ENCODE data around the gene CD48.

- TF ChIP-seq CTCF (conservative IDR thresholded peaks at IDR 0.05; ENCODE audit: low read depth, low read length) (no peak), POLR2A (IDR thresholded peaks at IDR 0.05; ENCODE audit: low read depth, low read length) (no peak), RFX5 (IDR thresholded peaks at IDR 0.05; ENCODE audit: low read depth, low read length) (no peak), MXI1 (IDR thresholded peaks at IDR 0.05; ENCODE audit: borderline replicate concordance, low read depth, low read length) (no peak), MAFK (IDR thresholded peaks at IDR 0.05; ENCODE audit: low read depth, low read length) (no peak), SMC3 (IDR thresholded peaks at IDR 0.05; ENCODE audit: low read depth, low read length) (no peak), BHLHE40 (IDR thresholded peaks at IDR 0.05; ENCODE audit: low read depth, low read length) (no peak), USF2 (IDR thresholded peaks at IDR 0.05; ENCODE audit: low read depth, low read length) (no peak), MAZ (IDR thresholded peaks at IDR 0.05; ENCODE audit: borderline replicate concordance, low read depth, low read length) (no peak), NFE2L2 (IDR thresholded peaks at IDR 0.05; ENCODE audit: low read depth, low read length) (no peak), RAD21 (IDR thresholded peaks at IDR 0.05; ENCODE audit: low read length) (no peak), CHD1 (IDR thresholded peaks at IDR 0.05; ENCODE audit: low read depth, low read length) (no peak), RCOR1 (IDR thresholded peaks at IDR 0.05; ENCODE audit: insufficient replicate concordance, low read length) (no peak)
These were observed 76.8 kb downstream of the CD48 start for GRCh38 chr1:160634543-160635491.
